PC-9 (cell line): ENCODE data around the gene SMARCC2.

Experiments
- CTCF ChIP-seq: fragments of 200-600 bp; sonication (generic); conservative IDR thresholded peaks from 2 replicates; pipeline ENCODE4 v1.6.1; 2017; ENCODE audit warnings: mixed run types, antibody characterized with exemption, mild to moderate bottlenecking, moderate library complexity
- EZH2 ChIP-seq: fragments of 200-600 bp; sonication (generic); IDR thresholded peaks from 2 replicates; pipeline ENCODE4 v1.8.0; 2017; ENCODE audit warnings: antibody characterized with exemption, low read depth

GRCh38 chr12:56222531-56222895, 33.2 kb upstream of the SMARCC2 start:
- TF ChIP-seq CTCF (no peak; the same call in 1 of the 2 replicates), EZH2 (no peak)
